K562 treated with DMSO at 1 percent for 24 hours (cell line): ENCODE measurements around the gene ZNF490. TPM values are rescaled to one million over a fixed set of nuclear protein-coding genes. Genes with fewer than 3 reads are reported as not detected.

Experiments
- total RNA-seq: library from RNA; unstranded; fragments of 300-600 nt; gene quantifications from 2 replicates; pipeline ENCODE4 v1.2.3, GENCODE V29; 2022; ENCODE audit warnings: low read depth; ENCODE audit not compliant: insufficient read depth

The ZNF490 gene
- 1.3 and 1.6 TPM in 2 replicates for total RNA-seq

GRCh38 chr19:12610540-12611360 is at the start of gene ZNF490, which contains the start of gene ZNF791:
Gene ZNF490, minus strand, starts transcription at chr19:12610813. Its CDS starts 133 bp downstream, at chr19:12610680.
Gene ZNF791, plus strand, starts transcription at chr19:12610920. Its CDS starts 160 bp downstream, at chr19:12611080.

DNA sequence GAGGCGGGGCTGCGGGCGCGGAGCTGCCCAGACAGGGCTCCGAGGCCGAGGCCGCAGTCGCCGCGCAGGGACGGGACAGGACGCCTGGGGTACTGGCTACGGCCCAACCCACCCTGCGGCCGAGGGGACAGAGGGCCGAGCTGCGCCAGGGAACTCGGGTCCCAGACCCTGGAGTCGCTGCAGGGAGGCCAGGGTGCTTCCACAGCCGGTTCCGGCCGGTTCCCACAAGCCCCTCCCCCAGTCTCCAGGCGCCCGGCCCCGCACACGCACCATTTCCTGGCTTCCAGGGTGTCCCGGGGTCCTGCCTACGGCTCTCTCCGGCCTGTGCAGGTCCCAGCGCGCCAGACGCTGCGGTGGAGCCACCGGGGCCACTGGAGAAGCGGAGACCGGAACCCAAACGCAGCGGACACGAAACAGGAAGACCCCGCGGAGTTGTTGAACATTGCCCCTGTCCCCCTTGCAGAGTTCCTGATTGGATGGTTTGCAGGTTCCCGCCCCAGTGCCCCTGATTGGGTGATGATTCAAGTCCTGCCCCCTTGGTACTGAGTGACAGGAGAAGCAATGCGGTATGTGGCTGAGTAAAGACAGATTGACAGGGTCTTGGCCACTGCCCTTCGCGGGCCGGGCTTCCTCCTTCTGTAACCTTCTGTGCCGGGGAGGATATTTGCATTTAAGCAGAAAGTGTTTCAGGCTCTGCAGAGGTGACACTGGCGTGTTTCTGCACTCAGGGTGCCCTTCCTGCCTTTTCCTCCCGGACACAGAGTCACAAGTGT is 59.4 kb downstream of the ZNF490 start, which contains the start of gene ZNF564:
ZNF564 (minus strand) TSS at position 423 of the 773 bp plus-strand sequence; CDS start at position 273, 150 bp downstream.

Other genes with a start within 250 kb of the ZNF490 start
- gene ZNF442, start 245.1 kb downstream of the ZNF490 start, total RNA-seq, result 1.3 and 2.3 TPM in 2 replicates
- gene ZNF799, start 209.5 kb downstream of the ZNF490 start, total RNA-seq, result 2.5 and 3.7 TPM in 2 replicates
- 1.3 and 1.6 TPM in 2 replicates for gene ZNF443, start 169.8 kb downstream of the ZNF490 start, total RNA-seq
- gene ZNF709, start 126.0 kb downstream of the ZNF490 start, total RNA-seq, result 0.20 and 0.23 TPM in 2 replicates
- 1.6 and 3.8 TPM in 2 replicates for gene ZNF564, start 59.3 kb downstream of the ZNF490 start, total RNA-seq
- gene ZNF791, start 107 bp upstream of the ZNF490 start, total RNA-seq, result 4.3 and 4.7 TPM in 2 replicates
- 124 and 142 TPM in 2 replicates for gene MAN2B1, start 55.9 kb upstream of the ZNF490 start, total RNA-seq
- gene WDR83, start 56.0 kb upstream of the ZNF490 start, total RNA-seq, result 17.4 and 22.1 TPM in 2 replicates
- 111 and 114 TPM in 2 replicates for gene DHPS, start 71.1 kb upstream of the ZNF490 start, total RNA-seq
- not detected in 2 replicates for gene GNG14, start 77.2 kb upstream of the ZNF490 start, total RNA-seq
- gene FBXW9, start 85.8 kb upstream of the ZNF490 start, total RNA-seq, result 15.3 and 19.5 TPM in 2 replicates
- 32.6 and 33.0 TPM in 2 replicates for gene TNPO2, start 113.1 kb upstream of the ZNF490 start, total RNA-seq
- 485 and 496 TPM in 2 replicates for gene TRIR, start 123.9 kb upstream of the ZNF490 start, total RNA-seq
- gene GET3, start 126.7 kb upstream of the ZNF490 start, total RNA-seq, result 92.4 and 109 TPM in 2 replicates
- gene BEST2, start 141.0 kb upstream of the ZNF490 start, total RNA-seq, result not detected in 2 replicates
- 23.8 and 27.0 TPM in 2 replicates for gene HOOK2, start 164.7 kb upstream of the ZNF490 start, total RNA-seq
- 130 and 136 TPM in 2 replicates for gene JUNB, start 180.7 kb upstream of the ZNF490 start, total RNA-seq
- gene PRDX2, start 191.0 kb upstream of the ZNF490 start, total RNA-seq, result 388 and 416 TPM in 2 replicates
- gene THSD8, start 191.3 kb upstream of the ZNF490 start, total RNA-seq, result 0.85 TPM in 1 of 2 replicates, not detected in the other
- gene RNASEH2A, start 195.8 kb upstream of the ZNF490 start, total RNA-seq, result 86.0 and 110 TPM in 2 replicates
- 2.0 and 3.5 TPM in 2 replicates for gene RTBDN, start 223.8 kb upstream of the ZNF490 start, total RNA-seq
- gene MAST1, start 227.7 kb upstream of the ZNF490 start, total RNA-seq, result 7.8 and 9.5 TPM in 2 replicates